Activated naive CD8-positive, alpha-beta T cell treated with anti-CD3 and anti-CD28 coated beads for 36 hours (primary cell): ENCODE measurements around the gene AKAP10. TPM values are rescaled to one million over a fixed set of nuclear protein-coding genes. Genes with fewer than 3 reads are reported as not detected.
"Not testable (repeated sequence)": the region's sequence is repeated elsewhere in the genome, so short reads cannot be mapped to it uniquely, and the experiment has no call there.

ENCODE experiments used
- DNase-seq: peaks from one replicate; pipeline ENCODE4 v3.0.0; 2021
- H3K27ac Mint-ChIP-seq: one replicate; pipeline ENCODE4 v1.8.0; 2022; ENCODE audit warnings: mild to moderate bottlenecking, moderate library complexity, mixed read lengths
- H3K27me3 Mint-ChIP-seq: one replicate; pipeline ENCODE4 v1.8.0; 2022; ENCODE audit warnings: mild to moderate bottlenecking, mixed read lengths
- H3K36me3 Mint-ChIP-seq: one replicate; pipeline ENCODE4 v1.8.0; 2021; ENCODE audit warnings: mild to moderate bottlenecking, mixed read lengths
- H3K4me1 Mint-ChIP-seq: one replicate; pipeline ENCODE4 v1.8.0; 2021; ENCODE audit warnings: mixed read lengths
- H3K4me3 Mint-ChIP-seq: one replicate; pipeline ENCODE4 v1.8.0; 2022; ENCODE audit warnings: mild to moderate bottlenecking, moderate library complexity, mixed read lengths
- H3K9me3 Mint-ChIP-seq: one replicate; pipeline ENCODE4 v1.8.0; 2022; ENCODE audit warnings: mixed read lengths
- total RNA-seq, 2 experiments: library from RNA; stranded (reverse); gene quantifications; one replicate each; pipeline ENCODE4 v1.2.3, GENCODE V29; 2021

Gene AKAP10
- total RNA-seq, 2 experiments from 2014 or later: 25.7 to 27.5 TPM

- H3K4me3 Mint-ChIP-seq: no peak overlapping the region
- no peak for DNase-seq
These were observed 13.7 kb upstream of the AKAP10 start for GRCh38 chr17:19991252-19991885.

GRCh38 chr17:19987897-19988296, 10.3 kb upstream of the AKAP10 start:
- H3K27ac Mint-ChIP-seq: no peak overlapping the region
- DNase-seq: no peak
- H3K4me1 Mint-ChIP-seq: no peaks in the 10 kb centered on the region
- no peak overlapping the region for H3K4me3 Mint-ChIP-seq
- H3K36me3 Mint-ChIP-seq: no peaks in the 10 kb centered on the region
- H3K9me3 Mint-ChIP-seq: no peaks in the 10 kb centered on the region
- H3K27me3 Mint-ChIP-seq: peaks cover 10% of the 10 kb centered on the region

More at GRCh38 chr17:19991252-19991885, 13.7 kb upstream of the AKAP10 start:
- Mint-ChIP-seq H3K9me3 (no peaks in the 10 kb centered on the region), H3K36me3 (no peaks in the 10 kb centered on the region), H3K27ac (no peak overlapping the region), H3K27me3 (peaks cover 14% of the 10 kb centered on the region), H3K4me1 (no peaks in the 10 kb centered on the region)

- H3K4me1 Mint-ChIP-seq: no peaks in the 10 kb centered on the region
- no peak overlapping the region for H3K4me3 Mint-ChIP-seq
- H3K9me3 Mint-ChIP-seq: no peaks in the 10 kb centered on the region
- no peak for DNase-seq
- peaks cover 7% of the 10 kb centered on the region for H3K27me3 Mint-ChIP-seq
- H3K36me3 Mint-ChIP-seq: no peaks in the 10 kb centered on the region
- H3K27ac Mint-ChIP-seq: no peak overlapping the region
These were observed 9.6 kb upstream of the AKAP10 start for GRCh38 chr17:19986941-19987861.

DNA sequence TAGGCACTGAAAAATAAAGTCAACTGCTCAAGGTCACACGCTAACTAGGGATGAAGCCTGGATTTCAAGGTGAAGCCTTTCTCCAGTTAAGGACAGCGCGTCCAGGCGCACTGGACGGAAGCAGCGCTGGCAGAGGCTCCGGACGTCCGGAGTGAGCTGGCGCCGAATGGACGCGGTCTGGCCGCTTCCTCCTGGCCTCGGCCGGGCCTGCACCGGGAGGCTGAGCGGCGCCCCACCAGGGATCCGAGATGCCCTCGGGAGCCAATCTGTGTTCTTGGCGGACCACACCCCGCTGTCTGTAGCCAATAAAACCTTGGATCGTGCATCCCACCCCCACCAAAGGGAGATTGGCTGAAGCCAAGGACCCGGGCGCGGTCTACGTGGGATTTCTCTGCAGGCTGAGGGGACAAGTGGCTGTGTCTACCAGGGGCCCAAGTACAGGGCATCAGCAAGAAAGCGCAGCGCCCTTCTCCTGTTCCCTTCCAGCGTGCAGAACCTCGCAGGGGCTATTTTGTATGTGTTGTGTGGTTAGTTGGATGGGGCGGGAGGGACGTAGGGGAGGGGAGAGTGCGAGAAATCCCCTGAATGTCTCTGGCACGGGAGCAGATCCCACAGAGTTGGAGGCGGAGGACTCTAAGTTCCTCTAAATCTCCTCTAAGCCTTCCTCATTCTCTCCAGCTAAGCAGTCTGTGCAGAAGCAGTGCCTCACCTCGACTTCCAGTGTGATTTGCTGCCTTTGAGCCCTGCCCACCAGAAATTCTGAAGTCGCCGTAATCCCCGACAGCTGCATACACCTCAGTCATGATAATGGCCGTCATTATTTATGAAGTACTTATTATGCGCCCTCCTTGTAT, 2.5 kb upstream of the AKAP10 start:
- H3K27ac Mint-ChIP-seq: no peak overlapping the region
- no peak for DNase-seq
- H3K36me3 Mint-ChIP-seq: peaks cover 20% of the 10 kb centered on the region
- no peak overlapping the region for H3K4me3 Mint-ChIP-seq
- H3K9me3 Mint-ChIP-seq: peaks cover 5% of the 10 kb centered on the region
- no peaks in the 10 kb centered on the region for H3K27me3 Mint-ChIP-seq
- H3K4me1 Mint-ChIP-seq: peaks cover 18% of the 10 kb centered on the region

- H3K36me3 Mint-ChIP-seq: peaks cover 32% of the 10 kb centered on the region
- no peaks in the 10 kb centered on the region for H3K27me3 Mint-ChIP-seq
- H3K27ac Mint-ChIP-seq: peak overlapping the region; percentile 99
- peaks cover 5% of the 10 kb centered on the region for H3K9me3 Mint-ChIP-seq
- peak overlapping the region; percentile 94 for H3K4me3 Mint-ChIP-seq
- DNase-seq: no peak
- peaks cover 24% of the 10 kb centered on the region for H3K4me1 Mint-ChIP-seq
These were observed 1.2 kb upstream of the AKAP10 start for GRCh38 chr17:19978805-19979211.

- Mint-ChIP-seq H3K4me1 (peaks cover 26% of the 10 kb centered on the region), H3K27me3 (no peaks in the 10 kb centered on the region), H3K36me3 (peaks cover 37% of the 10 kb centered on the region), H3K27ac (peak overlapping the region; percentile 99), H3K9me3 (peaks cover 5% of the 10 kb centered on the region), H3K4me3 (peak overlapping the region; percentile 94)
- DNase-seq: peak; percentile 45
These were observed 678 bp upstream of the AKAP10 start for GRCh38 chr17:19978209-19978802.

DNA sequence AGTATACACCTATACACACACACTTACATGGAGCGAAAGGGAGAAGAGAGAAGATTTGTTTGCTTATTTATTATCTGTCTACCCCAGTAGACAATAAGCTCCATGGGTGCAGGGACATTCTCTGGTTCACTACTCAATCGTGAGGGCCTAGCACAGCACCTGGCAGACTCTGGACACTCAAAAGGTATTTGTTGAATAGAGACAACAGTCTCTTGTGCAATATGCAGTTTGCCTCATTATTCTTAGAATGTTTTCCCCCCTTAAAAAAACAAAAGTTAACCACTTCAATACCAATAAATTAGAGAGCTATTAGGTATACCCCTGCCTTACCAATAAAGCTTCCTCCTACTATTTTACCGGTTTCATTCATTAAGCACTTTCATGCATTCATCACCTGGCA, 2.0 kb downstream of the AKAP10 start:
- Mint-ChIP-seq H3K27me3 (no peaks in the 10 kb centered on the region), H3K4me1 (peaks cover 29% of the 10 kb centered on the region), H3K4me3 (peak overlapping the region; percentile 67), H3K27ac (peak overlapping the region; percentile 58), H3K36me3 (peaks cover 53% of the 10 kb centered on the region), H3K9me3 (peaks cover 5% of the 10 kb centered on the region)
- DNase-seq: no peak

DNA sequence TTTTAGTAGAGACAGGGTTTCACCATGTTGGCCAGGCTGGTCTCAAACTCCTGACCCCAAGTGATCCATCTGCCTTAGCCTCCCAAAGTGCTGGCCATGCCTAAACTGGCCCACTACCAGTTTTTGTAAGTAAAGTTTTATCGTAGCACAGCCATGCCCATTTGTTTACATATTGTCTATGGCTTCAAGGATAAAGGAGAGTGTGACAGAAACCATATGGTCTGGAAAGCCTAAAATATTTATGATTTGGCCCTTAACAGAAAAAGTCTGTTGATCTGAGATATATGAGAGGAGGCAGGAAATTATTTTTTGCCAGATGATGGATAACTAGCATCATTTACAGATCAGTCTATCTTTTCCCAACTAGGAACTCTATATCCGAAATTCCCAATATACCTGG, 4.5 kb downstream of the AKAP10 start:
- Mint-ChIP-seq H3K4me3 (no peak overlapping the region), H3K36me3 (peaks cover 66% of the 10 kb centered on the region), H3K4me1 (peaks cover 34% of the 10 kb centered on the region), H3K27me3 (no peaks in the 10 kb centered on the region), H3K27ac (no peak overlapping the region), H3K9me3 (no peaks in the 10 kb centered on the region)
- DNase-seq: no peak

GRCh38 chr17:19962954-19963353, 14.7 kb downstream of the AKAP10 start:
- Mint-ChIP-seq H3K4me1 (peaks cover 27% of the 10 kb centered on the region), H3K36me3 (peaks cover 21% of the 10 kb centered on the region)
- H3K9me3 Mint-ChIP-seq, H3K27ac Mint-ChIP-seq, H3K4me3 Mint-ChIP-seq, DNase-seq, H3K27me3 Mint-ChIP-seq: not testable (repeated sequence)

GRCh38 chr17:19958023-19958422, 19.6 kb downstream of the AKAP10 start:
- H3K4me1 Mint-ChIP-seq: peaks cover 31% of the 10 kb centered on the region

DNA sequence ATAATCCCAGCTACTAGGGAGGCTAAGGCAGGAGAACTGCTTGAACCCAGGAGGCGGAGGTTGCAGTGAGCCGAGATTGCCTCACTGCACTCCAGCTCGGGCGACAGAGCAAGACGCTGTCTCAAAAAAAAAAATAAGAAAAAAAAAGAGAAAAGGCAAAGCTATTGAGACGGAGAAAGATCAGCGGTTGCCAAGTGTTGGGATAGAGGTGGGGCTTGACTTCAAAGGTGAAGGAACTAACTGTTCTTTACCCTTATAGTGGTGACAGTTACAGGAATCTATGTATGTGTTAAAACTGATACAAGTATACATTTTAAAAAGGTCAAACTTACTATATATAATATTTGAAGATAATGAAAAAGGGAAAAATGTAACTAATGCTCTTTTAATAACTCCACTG, 22.5 kb downstream of the AKAP10 start:
- Mint-ChIP-seq H3K4me3 (no peak overlapping the region), H3K9me3 (no peaks in the 10 kb centered on the region), H3K27ac (peak overlapping the region; percentile 20), H3K4me1 (peaks cover 32% of the 10 kb centered on the region), H3K36me3 (peaks cover 46% of the 10 kb centered on the region), H3K27me3 (no peaks in the 10 kb centered on the region)
- no peak for DNase-seq

More at GRCh38 chr17:19958023-19958422, 19.6 kb downstream of the AKAP10 start:
- H3K27me3 Mint-ChIP-seq: no peaks in the 10 kb centered on the region
- H3K4me3 Mint-ChIP-seq: no peak overlapping the region
- H3K9me3 Mint-ChIP-seq: no peaks in the 10 kb centered on the region
- peaks cover 38% of the 10 kb centered on the region for H3K36me3 Mint-ChIP-seq
- no peak for DNase-seq
- H3K27ac Mint-ChIP-seq: no peak overlapping the region

DNA sequence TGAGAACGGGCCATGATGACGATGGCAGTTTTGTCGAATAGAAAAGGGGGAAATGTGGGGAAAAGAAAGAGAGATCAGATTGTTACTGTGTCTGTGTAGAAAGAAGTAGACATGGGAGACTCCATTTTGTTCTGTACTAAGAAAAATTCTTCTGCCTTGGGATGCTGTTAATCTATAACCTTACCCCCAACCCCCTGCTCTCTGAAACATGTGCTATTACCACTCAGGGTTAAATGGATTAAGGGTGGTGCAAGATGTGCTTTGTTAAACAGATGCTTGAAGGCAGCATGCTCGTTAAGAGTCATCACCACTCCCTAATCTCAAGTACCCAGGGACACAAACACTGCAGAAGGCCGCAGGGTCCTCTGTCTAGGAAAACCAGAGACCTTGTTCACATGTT, 26.2 kb downstream of the AKAP10 start:
- not testable (repeated sequence) for H3K9me3 Mint-ChIP-seq, DNase-seq, H3K27me3 Mint-ChIP-seq, H3K4me3 Mint-ChIP-seq, H3K27ac Mint-ChIP-seq
- Mint-ChIP-seq H3K4me1 (peaks cover 38% of the 10 kb centered on the region), H3K36me3 (peaks cover 40% of the 10 kb centered on the region)

DNA sequence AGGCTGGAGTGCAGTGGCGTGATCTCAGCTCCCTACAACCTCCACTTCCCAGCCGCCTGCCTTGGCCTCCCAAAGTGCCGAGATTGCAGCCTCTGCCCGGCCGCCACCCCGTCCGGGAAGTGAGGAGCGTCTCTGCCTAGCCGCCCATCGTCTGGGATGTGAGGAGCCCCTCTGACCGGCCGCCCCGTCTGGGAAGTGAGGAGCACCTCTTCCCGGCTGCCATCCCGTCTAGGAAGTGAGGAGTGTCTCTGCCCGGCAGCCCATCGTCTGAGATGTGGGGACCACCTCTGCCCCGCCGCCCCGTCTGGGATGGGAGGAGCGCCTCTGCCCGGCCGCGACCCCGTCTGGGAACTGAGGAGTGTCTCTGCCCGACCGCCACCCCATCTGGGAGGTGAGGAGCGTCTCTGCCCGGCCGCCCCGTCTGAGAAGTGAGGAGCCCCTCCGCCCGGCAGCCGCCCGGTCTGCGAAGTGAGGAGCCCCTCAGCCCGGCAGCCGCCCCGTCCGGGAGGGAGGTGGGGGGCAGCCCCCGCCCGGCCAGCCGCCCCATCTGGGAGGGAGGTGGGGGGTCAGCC, 26.9 kb downstream of the AKAP10 start:
- H3K27ac Mint-ChIP-seq, H3K27me3 Mint-ChIP-seq, H3K4me3 Mint-ChIP-seq, DNase-seq, H3K9me3 Mint-ChIP-seq: not testable (repeated sequence)
- Mint-ChIP-seq H3K36me3 (peaks cover 35% of the 10 kb centered on the region), H3K4me1 (peaks cover 38% of the 10 kb centered on the region)
